Kidney capillary endothelial cell (primary cell): ENCODE data around the gene PON2.

Experiments
- DNase-seq: peaks from one replicate; pipeline ENCODE4 v3.0.0-alpha.2; 2018; ENCODE audit warnings: low spot score

PON2 gene

DNA sequence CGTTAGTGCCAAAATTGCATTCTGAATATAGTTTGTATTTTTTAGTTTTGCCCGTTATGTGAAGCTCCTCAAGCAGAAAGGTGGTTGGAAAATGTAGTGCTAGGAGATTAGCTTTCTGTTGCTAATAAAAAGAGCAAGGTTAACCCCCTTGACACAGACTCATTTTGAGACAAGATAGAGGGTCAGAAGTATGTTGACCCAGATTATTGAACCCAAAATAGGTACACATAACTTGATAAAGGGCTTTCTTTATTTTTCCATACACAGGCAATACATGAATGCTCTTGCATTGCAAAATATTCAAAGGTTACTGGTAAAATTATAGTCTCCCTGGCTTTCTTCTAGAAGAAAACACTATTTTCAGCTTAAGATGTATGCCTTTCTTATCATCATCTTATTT, 10.0 kb upstream of the PON2 start:
- no peak for DNase-seq

DNA sequence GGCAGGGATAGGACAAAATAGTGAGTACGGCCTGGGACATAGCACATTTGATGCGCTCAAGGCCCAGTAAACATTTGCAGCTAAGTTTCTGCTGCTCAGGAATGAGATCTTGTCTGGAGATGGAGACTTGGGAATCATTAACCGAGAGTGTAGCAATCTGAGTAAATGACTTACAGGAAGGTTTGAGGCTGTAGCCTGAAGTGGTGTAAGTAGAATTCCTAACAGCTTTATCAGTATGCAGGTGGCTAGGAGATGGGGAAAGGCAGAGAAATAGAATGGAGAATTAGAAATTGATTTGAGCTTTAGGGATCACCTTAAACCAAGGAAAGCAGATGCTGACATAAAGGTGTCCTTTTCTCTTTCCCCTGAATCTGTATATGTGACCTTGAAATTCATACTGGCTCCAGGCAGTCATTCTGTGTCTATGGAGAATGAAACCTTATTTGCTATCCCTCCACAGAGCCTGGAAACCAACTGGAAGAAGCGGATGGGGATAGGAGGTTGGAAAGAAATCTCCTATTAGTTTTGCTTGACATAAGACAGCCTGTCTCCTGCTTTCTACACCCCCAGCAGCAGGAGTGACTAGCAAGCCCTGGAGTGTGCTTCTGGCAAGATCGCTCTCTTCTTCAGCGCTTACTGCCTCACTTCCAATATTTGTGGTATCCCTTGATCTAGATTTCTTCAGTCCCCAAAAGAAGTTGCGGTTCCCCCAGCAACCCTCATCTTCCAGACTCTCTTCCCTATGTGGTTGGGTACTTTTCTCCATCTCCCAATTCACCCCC, 6.4 kb upstream of the PON2 start:
- DNase-seq = no peak

DNA sequence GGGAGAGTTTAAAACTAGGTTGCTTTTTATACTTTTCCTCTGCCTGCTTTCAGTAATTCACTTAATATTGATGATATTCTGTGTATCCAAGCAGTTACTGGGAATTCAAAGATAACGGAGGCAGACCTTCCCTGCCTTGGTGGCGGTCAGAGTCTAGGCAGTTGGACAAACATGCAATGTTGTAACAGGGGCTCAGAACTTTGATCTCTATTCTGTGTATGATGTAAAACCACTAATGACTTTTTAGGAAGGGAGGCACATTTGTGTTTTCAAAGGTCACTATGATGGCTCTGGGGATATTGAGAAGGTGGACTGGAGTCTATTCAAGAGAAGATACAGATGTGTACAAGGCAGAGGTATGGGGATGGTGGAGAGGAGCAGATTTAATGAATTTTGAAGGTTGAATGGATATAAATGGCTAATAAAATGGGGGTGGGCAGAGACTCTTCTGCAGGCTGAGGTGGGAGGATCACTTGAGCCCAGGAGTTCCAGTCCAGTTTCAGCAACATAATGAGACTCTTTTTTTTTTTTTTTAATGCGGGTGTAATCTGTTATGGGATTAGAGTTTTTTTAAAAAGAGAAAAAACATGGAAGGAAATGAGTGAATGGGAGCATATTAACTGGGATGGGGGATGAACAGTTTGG, 5.7 kb upstream of the PON2 start:
- DNase-seq = no peak

- no peak for DNase-seq
Measured at GRCh38 chr7:95436407-95436806, 1.6 kb upstream of the PON2 start.

- DNase-seq = no peak
Measured at GRCh38 chr7:95435422-95435780, 573 bp upstream of the PON2 start.

- no peak for DNase-seq
Measured at GRCh38 chr7:95433952-95434556, 774 bp downstream of the PON2 start.

DNA sequence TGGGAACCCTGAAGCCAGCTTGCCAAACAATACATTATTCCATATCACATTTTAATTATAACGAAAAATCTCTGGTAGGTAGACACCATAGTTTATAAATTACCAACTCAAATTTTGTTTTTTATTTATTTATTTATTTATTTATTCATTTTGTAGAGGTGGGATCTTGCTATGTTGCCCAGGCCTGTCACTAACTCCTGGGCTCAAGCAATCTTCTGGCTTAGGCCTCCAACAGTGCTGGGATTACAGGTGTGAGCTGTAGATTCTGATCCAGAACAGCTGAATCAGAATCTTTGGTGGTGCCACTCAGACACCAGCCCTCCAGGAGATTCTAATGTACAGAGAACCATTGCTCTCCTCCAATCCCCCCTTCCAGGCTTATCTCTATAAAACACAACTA, 1.7 kb downstream of the PON2 start:
- DNase-seq = no peak

GRCh38 chr7:95432606-95433005, 2.2 kb downstream of the PON2 start:
- no peak for DNase-seq

DNA sequence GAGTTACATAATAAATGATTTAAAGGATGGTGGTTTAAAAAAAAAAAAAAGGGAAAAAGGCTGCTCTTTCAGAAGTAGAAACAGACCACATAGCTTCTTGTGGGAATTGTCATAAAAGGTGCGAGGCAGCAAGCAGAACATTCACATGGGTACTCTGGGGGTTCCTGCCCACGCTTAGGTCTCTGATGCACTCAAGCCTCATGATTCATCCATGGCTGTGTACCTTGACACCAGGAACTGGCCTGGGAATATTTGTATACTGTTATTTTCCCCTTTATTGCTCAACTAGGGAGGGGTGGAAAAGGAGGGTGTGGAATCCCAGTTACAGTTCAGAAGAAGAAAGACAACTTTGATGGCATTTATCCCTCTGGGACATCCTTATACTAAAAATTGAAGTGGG, 4.0 kb downstream of the PON2 start:
- DNase-seq = no peak

- no peak for DNase-seq
Measured at GRCh38 chr7:95429241-95429990, 5.4 kb downstream of the PON2 start.

GRCh38 chr7:95427914-95428516, 6.8 kb downstream of the PON2 start:
- DNase-seq = no peak

DNA sequence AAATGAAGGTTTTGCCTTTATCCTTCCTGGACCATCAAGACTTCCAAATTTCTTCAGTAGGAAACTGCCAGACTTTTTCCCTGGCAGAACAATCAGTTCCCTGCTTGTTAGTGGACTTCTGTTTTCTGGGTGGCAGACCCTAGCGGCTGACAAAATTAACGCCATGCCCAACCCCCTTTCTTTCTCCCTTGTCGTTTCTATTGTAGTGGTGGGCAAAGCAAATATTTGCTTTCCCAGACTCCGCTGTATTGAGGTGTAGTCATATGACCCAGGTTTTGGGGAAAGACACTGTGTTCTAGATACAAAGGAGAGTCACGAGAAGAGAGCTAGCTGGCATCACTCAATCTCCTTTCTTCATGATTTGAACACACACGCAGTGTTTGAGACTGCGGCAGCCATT, 7.7 kb downstream of the PON2 start:
- no peak for DNase-seq

GRCh38 chr7:95425694-95426093, 9.1 kb downstream of the PON2 start:
- no peak for DNase-seq

DNA sequence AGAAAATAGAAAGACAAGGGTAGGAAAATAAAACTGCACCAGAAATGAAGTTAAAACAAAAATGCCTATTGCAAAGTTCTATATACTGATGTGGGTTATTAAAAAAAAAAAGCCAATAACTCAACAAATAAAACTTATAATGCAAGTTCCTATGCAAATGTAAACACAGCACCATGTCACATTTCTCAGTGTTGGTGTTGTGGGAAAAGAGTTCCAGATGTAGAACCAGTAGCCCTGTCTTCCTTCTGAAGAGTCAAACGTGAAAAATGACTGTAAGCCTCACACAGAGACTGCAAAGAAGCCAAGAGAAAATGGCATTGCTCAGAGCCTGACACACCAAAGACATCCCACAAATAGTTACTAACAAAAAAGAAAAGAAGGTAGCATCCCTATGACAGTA, 10.1 kb downstream of the PON2 start:
- DNase-seq = no peak

- DNase-seq = no peak
Measured at GRCh38 chr7:95421847-95422444, 12.9 kb downstream of the PON2 start.

DNA sequence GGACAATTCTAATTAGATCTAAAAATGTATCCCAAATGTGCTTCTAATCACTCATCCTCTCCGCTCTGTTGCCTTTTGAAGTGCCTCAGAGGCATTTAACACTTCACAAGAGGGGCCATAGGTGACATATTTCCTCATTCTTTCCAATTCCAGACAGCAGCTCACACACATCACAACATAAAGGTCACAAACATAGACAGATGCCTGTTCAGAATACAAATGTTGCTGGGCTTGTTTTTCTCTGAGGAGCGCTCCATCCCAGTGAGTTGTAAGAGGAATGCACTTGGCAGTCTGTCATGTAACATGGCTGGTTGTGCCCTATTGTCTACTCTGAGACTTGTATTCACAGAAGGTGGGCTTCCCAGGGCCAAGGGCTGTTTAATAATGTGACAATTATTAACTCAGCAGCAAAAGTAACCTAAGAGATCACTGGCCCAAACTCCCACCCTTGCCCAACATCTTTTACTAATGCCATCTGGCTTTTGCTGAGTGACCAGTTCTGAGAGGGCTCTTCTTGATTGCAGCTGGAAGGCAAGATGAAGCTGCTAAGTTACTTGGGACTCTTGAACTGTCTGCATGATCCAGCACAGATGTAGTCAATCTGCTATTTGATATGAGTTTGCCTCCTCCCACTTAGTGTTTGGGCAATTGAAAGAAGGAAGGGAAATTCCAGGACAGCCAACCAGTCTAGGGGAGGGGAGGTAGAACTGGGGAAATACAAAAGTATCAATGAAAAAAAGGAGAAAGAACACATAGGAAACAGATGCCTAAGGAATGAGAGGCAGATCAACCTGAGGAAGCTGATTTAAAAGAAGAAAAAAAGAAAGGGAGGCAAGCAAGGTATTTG, 13.6 kb downstream of the PON2 start:
- DNase-seq = no peak

DNA sequence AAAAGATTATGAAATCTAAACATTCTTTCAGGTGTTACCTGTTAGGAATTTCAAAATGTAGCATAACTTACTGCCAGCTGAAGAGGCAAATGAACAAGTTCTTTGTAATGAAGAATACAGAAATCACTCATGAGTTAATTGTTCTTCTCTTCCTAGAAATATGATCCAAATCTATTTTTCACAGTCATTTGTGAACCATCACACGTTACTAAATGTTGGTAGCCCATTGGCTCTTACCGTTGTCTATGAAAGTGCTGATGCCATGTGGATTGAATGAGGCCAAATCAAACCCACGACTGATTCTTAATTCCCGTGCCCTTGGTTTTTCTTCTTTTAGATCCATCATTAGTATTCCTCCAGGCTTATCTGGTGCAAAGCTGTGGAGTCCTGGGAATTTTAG, 22.8 kb downstream of the PON2 start:
- DNase-seq = no peak

- DNase-seq = no peak
Measured at GRCh38 chr7:95411666-95412065, 23.2 kb downstream of the PON2 start.

- DNase-seq = no peak
Measured at GRCh38 chr7:95411036-95411435, 23.8 kb downstream of the PON2 start.

DNA sequence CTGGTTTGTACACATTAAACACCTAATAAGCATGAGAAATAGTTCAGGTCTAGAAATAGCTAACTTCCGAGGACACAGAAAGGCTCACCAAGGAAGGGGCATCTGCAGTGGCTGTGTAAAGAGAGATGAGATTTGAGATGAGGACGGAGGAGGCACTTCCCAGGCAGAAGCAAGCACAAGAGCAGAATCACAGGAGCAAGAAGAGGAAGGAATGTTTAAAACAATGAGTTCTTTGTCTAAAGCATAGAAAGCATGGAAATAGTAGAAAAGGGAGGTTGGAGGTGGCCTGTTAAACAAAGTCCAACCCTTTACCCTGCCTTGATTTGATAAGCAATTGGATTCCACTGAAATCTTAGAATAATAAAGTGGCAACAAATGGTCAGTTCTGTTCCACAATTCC, 27.1 kb downstream of the PON2 start:
- DNase-seq = no peak

GRCh38 chr7:95405800-95406199, 29.0 kb downstream of the PON2 start:
- no peak for DNase-seq
